Measurements from ENCODE around the gene LRMDA. TPM values are rescaled to one million over a fixed set of nuclear protein-coding genes. Genes with fewer than 3 reads are reported as not detected.

LRMDA gene
- total RNA-seq, 1 experiment from 2014 or later: not detected

DNA sequence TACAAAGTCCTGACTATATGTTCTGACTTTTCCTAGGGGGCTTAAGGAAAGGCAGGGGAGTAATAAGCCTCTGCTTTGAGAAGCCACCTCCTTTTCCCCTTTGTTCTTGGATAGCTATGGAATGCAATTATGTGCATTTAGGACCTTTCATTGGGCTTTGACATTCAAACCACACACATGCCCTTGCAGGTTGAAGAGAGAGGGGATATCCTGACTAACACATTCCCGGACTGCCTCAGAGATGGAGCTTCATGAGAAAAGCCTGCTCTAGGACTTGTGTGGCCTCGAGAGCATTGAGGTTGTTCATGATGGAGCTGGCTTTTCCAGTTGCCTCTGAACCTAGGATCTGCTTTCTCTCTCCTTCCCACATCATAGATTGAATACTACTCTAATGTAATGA is 694.5 kb downstream of the LRMDA start:
- Histone ChIP-seq H3K36me3 (ENCODE audit: insufficient read depth, low read length, poor library complexity, severe bottlenecking) (no peaks in the 10 kb centered on the region), H3K27me3 (replicated peaks; ENCODE audit: insufficient read depth, low read depth, low read length, poor library complexity) (peaks cover 11% of the 10 kb centered on the region), H3K4me1 (ENCODE audit: insufficient read depth, low read length, poor library complexity, severe bottlenecking) (no peaks in the 10 kb centered on the region), H3K4me3 (ENCODE audit: low read depth, low read length, poor library complexity, severe bottlenecking) (no peak overlapping the region), H3K27ac (ENCODE audit: low read depth, low read length, poor library complexity, severe bottlenecking) (no peak overlapping the region), H3K9me3 (ENCODE audit: low read depth, low read length, poor library complexity, severe bottlenecking) (no peaks in the 10 kb centered on the region)
- BruUV-seq (replicated peaks): no TSS peak
- TF ChIP-seq EZH2 (IDR thresholded peaks at IDR 0.05; ENCODE audit: borderline replicate concordance, low read depth, low read length, poor library complexity, severe bottlenecking): no peak
- POLR2A ChIA-PET (ENCODE audit: low non-redundant PET): no interaction called here
- no peak for DNase-seq (ENCODE audit: low spot score)
- intact Hi-C loops (cut with micrococcal nuclease; ENCODE audit: unreplicated experiment): no loop called here
- CTCF ChIA-PET: no interaction called here

DNA sequence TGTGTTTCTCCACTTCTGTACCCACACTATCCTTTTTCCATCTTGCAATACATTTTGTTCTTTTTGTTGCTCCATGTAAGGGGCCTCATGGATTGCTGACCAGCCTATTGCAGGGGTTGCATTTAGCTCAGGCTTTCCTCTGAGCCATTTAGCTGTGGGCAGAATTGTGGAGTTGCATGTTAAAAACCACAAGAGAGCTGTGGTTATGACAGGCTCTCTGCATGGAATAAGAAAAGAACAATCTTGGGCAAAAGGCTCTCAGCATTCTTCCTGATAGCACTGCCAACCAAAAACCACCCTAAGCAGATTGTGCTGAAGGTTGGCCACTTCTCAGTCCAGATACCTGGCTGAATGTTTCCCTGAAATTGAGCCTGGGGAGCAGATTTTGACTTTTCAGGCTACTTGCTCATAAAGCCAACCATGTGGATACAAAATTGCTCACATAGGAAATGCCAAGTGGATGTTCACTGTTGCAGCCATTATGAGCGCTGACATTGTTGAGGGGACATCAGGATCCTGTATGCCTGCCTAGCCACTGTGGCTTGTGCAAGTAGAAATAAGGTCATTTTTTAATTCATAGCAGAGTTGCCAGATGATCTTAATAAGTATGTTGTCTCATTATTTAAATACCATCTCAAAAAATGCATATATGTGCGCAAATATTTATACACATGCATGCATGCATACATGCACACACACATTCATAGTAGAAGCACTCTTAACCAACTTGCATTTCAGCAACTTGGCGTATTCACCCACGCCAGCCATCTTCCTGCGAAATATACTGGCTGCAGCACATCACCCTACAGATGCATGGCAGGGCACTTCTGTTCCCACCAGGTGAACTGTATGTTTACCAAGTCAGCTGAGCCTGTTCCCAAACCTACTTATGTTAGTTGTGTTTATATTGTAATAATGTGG is 695.4 kb downstream of the LRMDA start:
- CTCF ChIA-PET: no interaction called here
- TF ChIP-seq EZH2 (IDR thresholded peaks at IDR 0.05; ENCODE audit: borderline replicate concordance, low read depth, low read length, poor library complexity, severe bottlenecking): no peak
- TF ChIP-seq, protein P1, sequence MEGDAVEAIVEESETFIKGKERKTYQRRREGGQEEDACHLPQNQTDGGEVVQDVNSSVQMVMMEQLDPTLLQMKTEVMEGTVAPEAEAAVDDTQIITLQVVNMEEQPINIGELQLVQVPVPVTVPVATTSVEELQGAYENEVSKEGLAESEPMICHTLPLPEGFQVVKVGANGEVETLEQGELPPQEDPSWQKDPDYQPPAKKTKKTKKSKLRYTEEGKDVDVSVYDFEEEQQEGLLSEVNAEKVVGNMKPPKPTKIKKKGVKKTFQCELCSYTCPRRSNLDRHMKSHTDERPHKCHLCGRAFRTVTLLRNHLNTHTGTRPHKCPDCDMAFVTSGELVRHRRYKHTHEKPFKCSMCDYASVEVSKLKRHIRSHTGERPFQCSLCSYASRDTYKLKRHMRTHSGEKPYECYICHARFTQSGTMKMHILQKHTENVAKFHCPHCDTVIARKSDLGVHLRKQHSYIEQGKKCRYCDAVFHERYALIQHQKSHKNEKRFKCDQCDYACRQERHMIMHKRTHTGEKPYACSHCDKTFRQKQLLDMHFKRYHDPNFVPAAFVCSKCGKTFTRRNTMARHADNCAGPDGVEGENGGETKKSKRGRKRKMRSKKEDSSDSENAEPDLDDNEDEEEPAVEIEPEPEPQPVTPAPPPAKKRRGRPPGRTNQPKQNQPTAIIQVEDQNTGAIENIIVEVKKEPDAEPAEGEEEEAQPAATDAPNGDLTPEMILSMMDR (conservative IDR thresholded peaks at IDR 0.05; ENCODE audit: low read depth, low read length): no peak
- Histone ChIP-seq H3K36me3 (ENCODE audit: insufficient read depth, low read length, poor library complexity, severe bottlenecking) (no peaks in the 10 kb centered on the region), H3K27me3 (replicated peaks; ENCODE audit: insufficient read depth, low read depth, low read length, poor library complexity) (peaks cover 11% of the 10 kb centered on the region), H3K4me1 (ENCODE audit: insufficient read depth, low read length, poor library complexity, severe bottlenecking) (no peaks in the 10 kb centered on the region), H3K9me3 (ENCODE audit: low read depth, low read length, poor library complexity, severe bottlenecking) (no peaks in the 10 kb centered on the region), H3K27ac (ENCODE audit: low read depth, low read length, poor library complexity, severe bottlenecking) (no peak overlapping the region), H3K4me3 (ENCODE audit: low read depth, low read length, poor library complexity, severe bottlenecking) (no peak overlapping the region)
- BruUV-seq (replicated peaks): no TSS peak
- intact Hi-C loops (cut with micrococcal nuclease; ENCODE audit: unreplicated experiment): no loop called here
- DNase-seq (ENCODE audit: low spot score): no peak
- POLR2A ChIA-PET (ENCODE audit: low non-redundant PET): no interaction called here

DNA sequence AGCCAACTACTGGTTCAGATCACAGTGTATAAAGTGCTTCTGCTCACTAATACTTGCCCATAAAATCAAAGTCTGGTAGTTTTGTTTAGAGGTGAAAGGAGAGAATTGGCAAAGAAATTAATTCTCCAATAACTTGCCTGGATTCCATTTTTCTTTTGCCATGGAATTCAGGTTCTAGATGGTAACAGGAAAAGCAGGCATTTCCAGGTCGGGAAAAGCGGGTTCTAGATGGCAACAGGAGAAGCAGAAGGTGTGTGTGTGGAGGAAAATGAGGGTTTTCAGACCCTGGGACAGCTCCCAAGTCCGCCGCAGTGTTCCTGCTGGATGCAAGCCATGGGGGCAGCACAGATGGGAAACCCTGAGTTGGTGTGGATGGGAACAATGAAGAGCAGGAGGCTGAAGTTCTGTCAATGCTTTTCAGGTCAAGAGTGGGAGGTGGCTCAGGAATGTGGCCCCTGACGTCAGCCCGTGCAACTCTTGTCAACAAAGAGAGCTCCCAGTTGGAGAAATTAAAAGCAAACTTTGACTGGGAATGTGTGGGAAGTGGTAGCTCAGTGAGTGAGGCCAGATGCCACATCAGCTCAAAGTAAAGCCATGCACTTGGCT is 696.7 kb downstream of the LRMDA start:
- Histone ChIP-seq H3K4me3 (ENCODE audit: low read depth, low read length, poor library complexity, severe bottlenecking) (no peak overlapping the region), H3K27ac (ENCODE audit: low read depth, low read length, poor library complexity, severe bottlenecking) (no peak overlapping the region), H3K36me3 (ENCODE audit: insufficient read depth, low read length, poor library complexity, severe bottlenecking) (no peaks in the 10 kb centered on the region), H3K27me3 (replicated peaks; ENCODE audit: insufficient read depth, low read depth, low read length, poor library complexity) (peaks cover 11% of the 10 kb centered on the region), H3K9me3 (ENCODE audit: low read depth, low read length, poor library complexity, severe bottlenecking) (no peaks in the 10 kb centered on the region), H3K4me1 (ENCODE audit: insufficient read depth, low read length, poor library complexity, severe bottlenecking) (no peaks in the 10 kb centered on the region)
- ChIA-PET POLR2A (ENCODE audit: low non-redundant PET) (no interaction called here), CTCF (no interaction called here)
- no peak for TF ChIP-seq EZH2 (IDR thresholded peaks at IDR 0.05; ENCODE audit: borderline replicate concordance, low read depth, low read length, poor library complexity, severe bottlenecking)
- TF ChIP-seq, protein P1 (conservative IDR thresholded peaks at IDR 0.05; ENCODE audit: low read depth, low read length): no peak
- BruUV-seq (replicated peaks): no TSS peak
- no peak for DNase-seq (ENCODE audit: low spot score)
- intact Hi-C loops (cut with micrococcal nuclease; ENCODE audit: unreplicated experiment): no loop called here
